NCI-H2196 treated with DMSO at 0.1 percent for 48 hours (cell line): ENCODE measurements around the gene TGM1.
"Not testable (repeated sequence)": the region's sequence is repeated elsewhere in the genome, so short reads cannot be mapped to it uniquely, and the experiment has no call there.

Experiments
- DNase-seq: peaks from one replicate; lab custom pipeline; 2025; ENCODE audit not compliant: unreplicated experiment; lab: John Stamatoyannopoulos, UW

TGM1 gene

DNA sequence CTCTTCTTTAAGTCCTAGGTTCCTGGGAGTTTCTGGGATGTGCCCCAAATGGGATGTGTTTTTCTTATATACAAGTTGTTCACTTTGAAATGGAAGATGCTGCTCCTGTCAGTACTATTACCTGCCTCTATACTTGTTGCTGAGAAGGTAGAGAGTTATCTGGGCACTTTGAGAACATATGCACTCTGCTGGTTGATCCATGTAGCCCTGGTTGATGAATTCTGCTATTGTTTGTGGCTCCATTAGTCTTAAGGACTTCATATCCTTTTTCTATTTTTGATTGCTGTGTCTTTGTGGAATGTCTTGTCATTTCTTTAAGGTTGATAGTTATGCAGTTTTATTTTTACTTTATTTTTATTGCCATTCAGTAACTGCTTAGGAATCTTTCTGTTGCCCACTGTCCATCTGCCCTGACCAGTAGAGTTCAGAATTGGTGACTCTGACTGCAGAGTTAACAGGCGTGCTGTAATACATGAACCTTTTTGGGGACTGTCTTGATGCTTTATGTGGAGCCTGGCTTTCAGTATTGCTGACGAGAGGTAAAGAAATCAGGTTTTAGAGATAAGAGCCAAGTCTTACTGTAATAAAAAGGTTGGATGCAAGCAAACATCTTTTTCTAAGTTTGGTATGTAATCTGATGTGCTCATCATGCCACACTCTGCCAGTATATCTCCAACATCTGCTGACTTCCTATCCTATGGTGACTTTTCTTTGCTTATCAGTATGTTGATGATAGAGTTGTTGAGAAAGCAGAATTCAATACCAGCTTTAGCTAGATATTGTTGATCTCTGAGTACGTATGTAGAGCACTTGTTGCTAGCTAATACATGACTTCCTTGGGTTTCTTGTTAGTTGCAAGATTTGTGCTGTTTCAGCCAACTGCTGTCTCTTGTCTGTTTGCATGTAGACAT lies 28.6 kb downstream of the TGM1 start:
- no peak for DNase-seq

DNA sequence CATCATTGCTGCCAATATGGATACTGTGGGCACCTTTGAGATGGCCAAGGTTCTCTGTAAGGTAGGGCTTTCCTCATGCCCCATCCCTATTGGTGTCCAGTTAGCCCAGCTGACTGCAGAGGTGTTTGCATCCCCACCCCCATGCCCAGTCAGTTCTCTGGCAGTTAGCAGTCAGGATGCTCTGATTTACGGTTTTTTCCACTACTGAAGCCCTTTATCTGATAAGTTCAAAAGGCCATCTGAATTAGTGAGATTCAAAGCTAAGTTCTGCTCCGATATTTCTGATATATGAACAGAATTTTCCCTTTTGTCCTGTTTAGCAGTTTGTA lies 29.5 kb downstream of the TGM1 start:
- DNase-seq: no peak

DNA sequence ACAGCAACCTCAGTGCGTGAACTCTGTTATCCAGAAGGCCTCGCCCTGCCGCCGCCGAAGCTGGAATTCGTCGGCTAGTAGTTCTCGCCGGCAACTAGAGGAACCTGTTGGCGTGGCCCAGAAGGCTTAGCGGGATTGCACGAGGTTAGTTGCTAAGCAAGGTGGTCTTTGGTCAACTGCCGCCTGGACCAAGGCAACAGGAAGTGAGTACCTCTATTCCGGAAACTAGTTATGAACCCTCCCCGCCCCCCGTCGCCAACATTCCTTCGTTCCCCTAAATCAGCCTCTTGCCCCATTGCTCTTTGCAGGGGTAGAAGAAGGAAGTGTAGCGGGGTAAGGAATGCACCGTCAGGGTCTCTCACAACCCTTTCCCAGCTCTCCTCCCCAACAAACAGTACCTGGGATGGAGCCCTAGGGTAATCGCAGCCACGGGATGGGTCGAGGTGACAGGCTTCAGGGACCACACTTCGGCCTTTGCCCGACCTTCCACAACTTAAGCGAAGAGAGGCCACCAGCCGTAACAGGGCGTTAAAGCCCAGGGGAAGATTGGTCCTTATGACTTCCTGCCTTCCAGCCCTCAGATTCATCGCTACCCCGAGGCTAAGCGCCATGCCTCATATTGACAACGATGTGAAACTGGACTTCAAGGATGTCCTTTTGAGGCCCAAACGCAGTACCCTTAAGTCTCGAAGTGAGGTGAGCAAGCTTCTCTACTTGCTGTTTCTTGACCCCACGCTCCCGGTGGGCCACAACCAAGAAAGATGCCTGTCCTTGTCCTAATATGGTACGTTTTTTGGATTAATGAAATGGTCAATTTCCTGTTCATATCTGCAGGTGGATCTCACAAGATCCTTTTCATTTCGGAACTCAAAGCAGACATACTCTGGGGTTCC lies 30.1 kb downstream of the TGM1 start, which contains the start of gene GMPR2:
Gene GMPR2, plus strand, starts transcription at position 285 of the 893 bp plus-strand sequence. Its CDS starts 325 bp downstream, at position 610.
- no peak for DNase-seq

DNA sequence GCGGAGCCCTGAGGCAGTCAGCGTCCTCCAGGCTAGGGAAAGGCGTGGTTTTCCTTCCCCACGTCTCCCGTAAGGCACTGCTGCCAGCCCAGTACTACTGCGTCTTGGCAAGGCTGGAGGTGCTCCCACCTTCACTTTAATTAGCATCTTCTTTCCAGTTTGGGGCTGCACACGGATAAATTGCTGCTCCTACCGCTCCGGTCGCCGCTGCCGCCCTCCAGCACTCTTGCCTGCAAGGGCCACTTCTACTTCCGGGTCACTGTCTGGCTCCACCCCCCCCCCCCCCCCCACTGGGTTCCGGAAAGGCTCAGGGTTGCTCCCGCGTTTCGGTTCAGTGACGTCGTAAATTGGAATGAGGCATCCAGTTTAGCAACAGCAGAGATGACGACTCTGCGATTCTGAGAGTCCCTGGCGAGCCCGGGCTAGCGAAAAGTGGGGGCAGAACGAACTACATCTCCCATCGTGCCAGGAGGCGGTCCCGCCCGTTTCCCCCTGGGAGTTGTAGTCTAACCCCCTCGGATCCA lies 30.8 kb downstream of the TGM1 start, which contains the start of gene NEDD8:
Gene NEDD8, minus strand, starts transcription at position 247 of the 524 bp plus-strand sequence. Its CDS starts 100 bp downstream, at position 147.
- peak; percentile 77 for DNase-seq

DNA sequence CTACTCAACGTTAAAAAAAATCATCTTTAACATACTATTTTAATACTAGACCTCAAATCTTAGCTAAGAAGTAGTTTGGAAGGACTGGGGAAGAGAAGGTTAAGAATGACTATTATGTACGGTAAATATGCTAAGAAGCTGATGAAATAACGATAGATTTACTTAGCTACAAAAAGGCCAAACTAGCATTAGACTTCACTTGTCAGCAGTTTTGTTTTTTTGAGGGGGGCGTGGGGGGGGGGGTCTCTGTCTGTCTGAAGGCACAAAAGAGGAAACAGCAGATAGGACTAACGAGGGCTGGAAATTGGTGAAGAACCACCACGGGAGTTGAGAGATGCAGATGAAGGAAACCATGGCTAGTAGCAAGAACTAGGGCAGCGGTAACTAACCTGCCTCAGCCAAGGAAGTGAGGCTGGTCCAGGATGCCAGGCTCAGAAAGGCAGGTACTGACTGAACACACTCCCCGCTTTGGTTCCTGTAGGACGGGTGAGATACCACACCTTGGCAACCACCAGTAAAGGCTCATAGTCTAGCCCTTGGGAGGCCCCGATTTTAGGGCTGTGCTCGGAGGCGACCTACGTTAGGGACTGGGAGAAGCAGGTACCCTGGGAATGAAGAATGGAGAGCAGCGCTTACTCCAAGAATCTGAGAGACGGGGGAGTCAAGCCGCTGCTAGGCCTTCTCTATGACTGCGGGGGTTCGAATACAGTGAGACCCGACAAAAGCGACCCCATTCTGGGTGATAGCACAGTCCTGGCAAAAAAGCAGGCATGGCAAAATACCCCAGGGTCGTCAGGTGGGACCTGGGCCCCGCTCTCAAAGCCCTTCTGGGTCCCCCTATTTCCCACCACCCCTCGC lies 31.5 kb downstream of the TGM1 start:
- no peak for DNase-seq

DNA sequence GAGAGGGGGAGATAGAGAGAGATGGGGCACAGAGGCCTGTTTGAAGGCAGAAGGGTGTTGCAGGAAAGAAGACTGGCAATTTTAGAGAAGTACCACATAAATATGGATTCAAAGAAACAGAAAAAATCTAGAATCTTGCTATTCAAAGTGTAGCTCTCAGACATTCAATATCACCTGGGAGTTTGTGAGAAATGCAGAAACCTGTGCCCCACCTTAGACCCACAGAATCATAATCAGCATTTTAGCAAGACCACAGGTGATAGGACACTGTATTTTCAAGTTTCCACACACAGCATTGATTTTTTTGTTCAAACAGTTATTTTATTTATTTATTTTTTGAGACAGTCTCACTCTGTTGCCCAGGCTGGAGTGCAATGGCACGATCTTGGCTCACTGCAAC lies 34.1 kb downstream of the TGM1 start:
- DNase-seq: no peak

DNA sequence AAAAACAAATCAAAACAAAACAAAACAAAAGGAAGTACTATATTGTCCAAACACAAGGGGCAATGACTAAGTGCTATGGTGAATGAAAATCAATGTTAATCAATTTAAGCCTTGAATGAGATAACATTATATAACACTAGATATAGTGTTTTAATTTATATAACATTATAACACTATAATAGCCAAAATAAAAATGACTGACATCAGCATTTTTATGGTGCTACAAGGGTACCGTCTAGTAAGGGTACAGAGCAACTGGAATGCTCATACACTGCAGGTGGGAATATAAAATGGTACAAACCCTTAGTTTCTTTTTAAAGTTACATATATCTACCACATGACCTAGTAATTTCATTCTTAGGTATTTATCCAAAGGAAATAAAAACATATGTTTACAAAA lies 36.5 kb downstream of the TGM1 start:
- DNase-seq: no peak

- DNase-seq: no peak
These were observed 38.3 kb downstream of the TGM1 start for GRCh38 chr14:24224618-24225071.

- DNase-seq: not testable (repeated sequence)
These were observed 40.0 kb downstream of the TGM1 start for GRCh38 chr14:24222987-24223386.

DNA sequence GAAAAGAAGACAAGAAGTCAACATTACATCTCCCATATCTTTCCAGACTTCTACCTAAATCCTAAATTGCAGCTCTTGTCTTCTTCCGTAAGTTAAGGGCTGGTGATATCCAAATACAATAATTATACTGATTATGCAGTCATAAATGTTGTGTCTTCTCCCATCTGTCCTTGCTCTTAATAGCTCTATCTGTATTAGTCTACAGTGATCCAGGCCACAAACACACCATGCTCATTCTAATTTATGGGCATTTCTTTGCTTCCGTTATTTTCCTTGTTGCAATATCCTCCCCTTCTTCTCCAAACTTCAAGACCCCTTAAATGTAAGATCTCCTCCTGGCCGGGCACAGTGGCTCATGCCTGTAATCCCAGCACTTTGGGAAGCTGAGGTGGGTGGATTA lies 43.5 kb downstream of the TGM1 start:
- DNase-seq: no peak

DNA sequence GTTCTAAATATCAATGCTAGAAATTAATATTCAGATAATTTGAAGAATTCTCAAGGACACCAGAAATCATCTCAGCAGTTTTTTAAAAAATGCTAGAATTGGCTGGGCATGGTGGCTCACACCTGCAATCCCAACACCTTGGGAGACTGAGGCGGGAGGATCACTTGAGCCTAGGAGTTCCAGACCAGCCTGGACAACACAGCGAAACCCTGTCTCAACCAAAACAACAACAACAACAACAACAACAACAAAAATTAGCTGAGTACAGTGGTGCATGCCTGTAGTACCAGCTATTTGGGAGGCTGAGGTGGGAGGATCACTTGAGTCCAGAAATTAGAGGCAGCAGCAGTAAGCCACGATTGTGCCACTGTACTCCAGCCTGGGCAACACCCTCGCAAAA lies 43.9 kb downstream of the TGM1 start:
- DNase-seq: no peak

GRCh38 chr14:24216876-24217275 lies 46.1 kb downstream of the TGM1 start:
- not testable (repeated sequence) for DNase-seq

DNA sequence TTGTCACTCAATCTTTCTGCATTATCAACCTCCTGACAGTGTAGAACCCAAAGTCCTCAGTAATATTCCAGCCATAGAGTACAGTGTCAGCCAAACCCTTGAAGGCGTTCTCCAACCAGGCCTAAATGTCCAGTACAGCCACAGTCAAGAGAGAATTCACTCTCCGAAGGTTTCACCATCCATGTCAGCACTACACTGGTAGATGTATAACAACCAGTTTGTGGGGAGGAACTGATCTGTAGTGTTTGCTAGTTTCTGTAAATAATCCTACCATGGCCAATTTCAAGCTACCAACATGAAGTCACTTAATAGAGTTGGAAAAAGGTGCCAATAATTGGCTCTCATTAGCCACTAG lies 46.7 kb downstream of the TGM1 start:
- DNase-seq: no peak

DNA sequence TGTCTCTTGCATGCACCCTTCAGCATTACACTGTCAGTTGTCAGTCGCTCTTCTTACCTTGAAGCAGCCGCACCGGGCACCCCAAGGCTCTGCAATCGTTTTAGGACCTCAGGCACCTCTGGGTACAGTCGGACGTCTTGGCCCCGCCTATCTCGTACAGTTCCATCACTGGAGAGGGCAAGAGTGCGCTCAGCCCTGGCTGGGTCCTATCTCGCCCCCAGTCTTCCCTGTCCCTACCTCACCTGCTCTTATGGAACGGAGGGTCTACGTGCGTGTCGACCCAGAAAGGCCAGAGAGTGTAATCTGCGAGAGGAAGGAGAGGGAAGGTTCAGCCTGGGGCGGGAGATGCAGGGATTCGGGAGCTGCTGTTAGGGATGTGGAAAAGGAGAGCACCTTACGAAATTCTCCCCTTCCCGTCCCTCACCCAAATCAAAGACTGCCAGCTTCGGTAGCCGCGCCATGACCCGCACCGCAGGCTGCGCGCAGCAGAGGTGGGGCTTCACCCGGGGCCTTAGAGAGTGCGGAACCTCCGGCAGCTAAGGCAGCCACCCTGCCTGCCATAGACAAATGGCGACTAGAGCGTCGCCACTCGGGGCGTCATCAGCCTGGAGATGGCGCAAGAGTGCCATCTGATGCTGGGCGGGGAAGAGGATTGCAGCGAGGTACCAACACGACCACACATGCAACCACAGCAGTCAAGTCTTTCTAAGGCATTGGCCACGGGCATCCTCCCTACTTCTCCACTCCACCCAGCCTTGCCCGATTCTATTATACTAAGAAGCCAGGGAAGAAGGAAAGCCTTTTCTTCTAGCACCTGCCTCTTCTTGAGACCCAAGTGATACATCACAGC lies 47.3 kb downstream of the TGM1 start, which contains the start of gene MDP1:
Gene MDP1, minus strand, starts transcription at position 572 of the 850 bp plus-strand sequence. Its CDS starts 111 bp downstream, at position 461.
- peak; percentile 60 for DNase-seq

DNA sequence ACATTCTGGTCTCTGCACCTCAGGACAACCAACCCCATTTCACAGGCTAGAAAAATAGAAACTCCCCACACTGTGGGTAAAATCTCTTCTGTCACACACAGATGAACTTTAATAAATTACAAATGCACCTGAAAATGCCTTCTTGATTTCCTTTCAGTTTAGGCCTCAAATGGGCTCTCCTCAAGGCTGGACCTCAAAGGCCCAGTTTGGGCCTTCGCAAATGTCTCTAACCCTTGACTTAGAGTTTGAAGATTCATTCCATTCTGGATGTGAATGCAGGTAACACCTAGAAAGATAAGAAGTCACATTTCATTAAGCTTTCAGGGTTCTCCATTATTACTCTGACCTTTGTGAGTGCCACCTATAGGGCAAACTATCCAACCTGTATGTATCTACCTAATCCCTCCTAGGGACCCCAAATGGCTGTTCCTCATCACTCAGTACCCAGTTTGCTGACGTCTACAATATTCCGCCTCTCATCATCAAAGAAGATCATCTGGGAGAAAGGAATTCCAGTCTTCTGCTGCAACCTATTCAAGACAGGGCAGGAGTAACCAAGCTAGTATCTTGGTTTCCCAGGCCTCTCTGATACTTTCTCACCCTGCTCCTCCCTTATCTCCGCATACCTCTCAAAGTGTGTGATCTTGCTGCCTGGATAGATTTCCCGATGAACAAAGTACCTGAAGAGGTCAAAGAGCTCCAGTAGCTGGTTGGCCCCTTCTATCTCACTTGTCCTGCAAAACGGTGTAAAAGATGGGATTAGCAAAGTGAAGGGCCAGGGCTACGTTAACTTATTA lies 48.9 kb downstream of the TGM1 start:
- no peak for DNase-seq

DNA sequence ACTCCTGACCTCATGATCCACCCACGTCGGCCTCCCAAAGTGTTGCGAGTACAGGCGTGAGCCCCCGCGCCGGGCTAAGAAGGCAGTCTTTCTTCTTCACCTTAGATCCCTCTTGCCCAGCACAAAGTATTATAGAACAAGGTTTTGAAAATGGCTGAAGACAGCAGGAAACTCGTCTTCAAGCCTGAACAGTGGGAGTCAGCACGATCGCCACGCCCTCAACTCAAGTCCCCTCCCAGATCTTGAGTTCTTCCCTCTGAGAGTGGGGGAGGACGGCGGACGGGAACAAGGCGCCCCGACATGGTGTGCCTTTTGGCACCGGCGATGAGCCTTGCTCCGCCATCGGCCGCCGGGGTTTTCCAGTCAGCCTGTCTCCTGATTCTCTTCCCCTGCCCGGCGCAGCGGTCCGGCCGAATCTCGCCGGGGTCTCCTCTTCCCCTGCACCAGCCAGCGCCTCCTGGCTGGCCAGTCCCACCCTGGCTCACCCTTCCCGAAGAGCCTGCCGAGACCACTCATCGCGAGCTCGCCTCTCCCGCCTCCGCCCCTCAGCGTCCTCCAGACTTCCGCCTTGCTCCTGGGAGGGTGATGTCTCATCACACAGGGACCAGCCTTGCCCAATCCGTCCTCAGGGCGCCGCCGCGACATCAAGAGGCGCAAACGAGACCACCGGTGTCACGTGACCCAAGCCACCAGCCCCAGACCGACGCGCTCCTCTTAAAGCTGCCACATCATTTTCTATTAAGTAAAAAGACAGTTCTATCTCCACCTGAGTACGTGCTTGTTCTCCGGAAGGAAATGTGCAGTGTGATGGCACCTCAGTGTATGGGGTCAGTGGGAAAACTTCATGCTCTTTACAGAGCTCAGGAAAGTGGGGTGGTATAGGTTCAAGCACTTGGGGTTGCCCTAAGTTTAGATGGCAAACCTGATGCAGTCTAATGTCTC lies 49.8 kb downstream of the TGM1 start, which contains the start of gene CHMP4A:
Gene CHMP4A, minus strand, starts transcription at position 565 of the 942 bp plus-strand sequence. Its CDS starts 49 bp downstream, at position 516.
- peak; percentile 96 for DNase-seq

DNA sequence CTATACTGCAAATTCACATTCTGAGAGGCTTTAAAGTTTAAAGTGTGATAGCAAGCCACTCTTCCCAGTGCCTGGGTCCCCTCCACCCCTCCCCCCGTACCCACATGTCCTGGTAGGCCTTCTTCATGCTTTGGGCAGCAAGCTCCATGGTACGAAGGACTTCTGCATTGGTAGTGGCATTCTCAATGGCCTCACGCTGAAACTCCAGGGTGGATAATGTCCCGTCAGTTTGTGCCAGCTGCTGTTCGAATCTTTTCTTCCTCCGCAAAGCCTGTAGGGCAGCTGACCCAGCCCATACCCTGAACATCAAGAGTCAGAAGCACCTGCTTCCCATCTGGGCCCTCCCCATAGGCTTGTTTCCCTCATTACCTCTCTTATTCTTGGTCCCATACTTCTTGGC lies 51.7 kb downstream of the TGM1 start:
- no peak for DNase-seq
